HepG2 (cell line): Measurements from ENCODE around the gene PIGO. TPM values are rescaled to one million over a fixed set of nuclear protein-coding genes. Genes with fewer than 3 reads are reported as not detected.

ENCODE experiments used
- HOXA3 ChIP-seq: sonication (generic); formaldehyde crosslinking; IDR thresholded peaks from 2 replicates; pipeline ENCODE4 v1.5.0; 2020; ENCODE audit warnings: missing genetic modification reagents
- KDM3A ChIP-seq: IDR thresholded peaks from 2 replicates; pipeline ENCODE4 v1.6.1; 2018; ENCODE audit warnings: low read depth, missing compliant biosample characterization
- LRRFIP1 ChIP-seq: sonication (generic); formaldehyde crosslinking; conservative IDR thresholded peaks from 2 replicates; pipeline ENCODE4 v1.4.0; 2020; ENCODE audit warnings: missing genetic modification reagents
- MAFF ChIP-seq: IDR thresholded peaks from 2 replicates; pipeline ENCODE4 v1.6.1; 2011; ENCODE audit warnings: low read depth, low read length, improper control_type of control experiment
- NCOA2 ChIP-seq: sonication (generic); formaldehyde crosslinking; IDR thresholded peaks from 2 replicates; pipeline ENCODE4 v1.8.0; 2022; ENCODE audit warnings: inconsistent platforms
- PHB2 ChIP-seq: fragments of 450-650 bp; IDR thresholded peaks from 2 replicates; pipeline ENCODE4 v1.6.1; 2018; ENCODE audit not compliant: partially characterized antibody
- RBAK ChIP-seq: sonication (generic); formaldehyde crosslinking; IDR thresholded peaks from 2 replicates; pipeline ENCODE4 v1.5.1; 2020; ENCODE audit warnings: mild to moderate bottlenecking, missing genetic modification reagents
- SIN3A ChIP-seq: IDR thresholded peaks from 2 replicates; pipeline ENCODE4 v1.6.1; 2011; ENCODE audit warnings: low read depth, mild to moderate bottlenecking, control low read depth, low read length, borderline replicate concordance
- SMAD1 ChIP-seq: sonication (generic); formaldehyde crosslinking; IDR thresholded peaks from 2 replicates; pipeline ENCODE4 v1.4.0; 2020; ENCODE audit warnings: missing genetic modification reagents, low read depth, mild to moderate bottlenecking, borderline replicate concordance
- SP1 ChIP-seq, 2 experiments: fragments of 450-650 bp in 1 of 2; sonication (generic) in 1 of 2; formaldehyde crosslinking in 1 of 2; IDR thresholded peaks; 2 replicates each; pipeline versions ENCODE4 v1.4.0 to v1.6.1; 2016 to 2020; ENCODE audit warnings: missing genetic modification reagents in 1 of 2
- ZKSCAN8 ChIP-seq: IDR thresholded peaks from 2 replicates; pipeline ENCODE4 v1.6.1; 2016; ENCODE audit warnings: borderline replicate concordance, missing genetic modification reagents, missing compliant biosample characterization
- ZMYM4 ChIP-seq: sonication (generic); formaldehyde crosslinking; IDR thresholded peaks from 2 replicates; pipeline ENCODE4 v1.8.1; 2023; ENCODE audit warnings: mild to moderate bottlenecking, missing genetic modification reagents
- ZNF160 ChIP-seq: sonication (generic); formaldehyde crosslinking; IDR thresholded peaks from 2 replicates; pipeline ENCODE4 v1.8.0; 2022; ENCODE audit warnings: mild to moderate bottlenecking, inconsistent platforms, missing genetic modification reagents
- ZNF451 ChIP-seq: sonication (generic); formaldehyde crosslinking; IDR thresholded peaks from 2 replicates; pipeline ENCODE4 v1.5.0; 2020; ENCODE audit warnings: mild to moderate bottlenecking, missing genetic modification reagents
- polyA plus RNA-seq, 8 experiments: library from polyadenylated mRNA; depleted of rRNA in 3 of 8; stranded (reverse) in 7 of 8; unstranded in 1 of 8; fragments of >200 nt; fragmentation: Illumina TruSeq in 4 of 8; extraction: Trizol in 4 of 8; gene quantifications; 2 replicates each; pipeline versions ENCODE4 v1.2.1 to v1.2.3, GENCODE V29; 2011 to 2016; ENCODE audit warnings: low read depth in 4 of 8, missing spikeins in 1 of 8, mixed read lengths in 1 of 8; ENCODE audit not compliant: insufficient read depth in 1 of 8
- total RNA-seq, 5 experiments: library from RNA; depleted of rRNA; stranded (reverse); fragments of >200 nt; fragmentation: Illumina TruSeq; extraction: Trizol; gene quantifications; 2 replicates each; pipeline ENCODE4 v1.2.3, GENCODE V29; 2016; ENCODE audit warnings: low read depth in 1 of 5
- TF ChIP-seq, protein P1 (sequence below): sonication (generic); formaldehyde crosslinking; IDR thresholded peaks from 2 replicates; pipeline ENCODE4 v1.5.0; 2020; ENCODE audit warnings: mild to moderate bottlenecking, missing genetic modification reagents
- TF ChIP-seq, protein P2 (sequence below): sonication (generic); formaldehyde crosslinking; IDR thresholded peaks from 2 replicates; pipeline ENCODE4 v1.9.0; 2021; ENCODE audit warnings: missing genetic modification reagents, borderline replicate concordance
- TF ChIP-seq, protein P3 (sequence below): conservative IDR thresholded peaks from 2 replicates; pipeline ENCODE4 v1.6.1; 2018; ENCODE audit warnings: missing genetic modification reagents
- TF ChIP-seq, protein P4 (sequence below): sonication (generic); formaldehyde crosslinking; IDR thresholded peaks from 2 replicates; pipeline ENCODE4 v1.5.1; 2020; ENCODE audit warnings: mild to moderate bottlenecking, moderate library complexity, missing genetic modification reagents

Gene PIGO
- total and polyA plus RNA-seq, 2 of the 13 experiments (the other 11 are each of a cell fraction or from before 2014, with no cell fraction given): 20.5 to 26.2 TPM

DNA sequence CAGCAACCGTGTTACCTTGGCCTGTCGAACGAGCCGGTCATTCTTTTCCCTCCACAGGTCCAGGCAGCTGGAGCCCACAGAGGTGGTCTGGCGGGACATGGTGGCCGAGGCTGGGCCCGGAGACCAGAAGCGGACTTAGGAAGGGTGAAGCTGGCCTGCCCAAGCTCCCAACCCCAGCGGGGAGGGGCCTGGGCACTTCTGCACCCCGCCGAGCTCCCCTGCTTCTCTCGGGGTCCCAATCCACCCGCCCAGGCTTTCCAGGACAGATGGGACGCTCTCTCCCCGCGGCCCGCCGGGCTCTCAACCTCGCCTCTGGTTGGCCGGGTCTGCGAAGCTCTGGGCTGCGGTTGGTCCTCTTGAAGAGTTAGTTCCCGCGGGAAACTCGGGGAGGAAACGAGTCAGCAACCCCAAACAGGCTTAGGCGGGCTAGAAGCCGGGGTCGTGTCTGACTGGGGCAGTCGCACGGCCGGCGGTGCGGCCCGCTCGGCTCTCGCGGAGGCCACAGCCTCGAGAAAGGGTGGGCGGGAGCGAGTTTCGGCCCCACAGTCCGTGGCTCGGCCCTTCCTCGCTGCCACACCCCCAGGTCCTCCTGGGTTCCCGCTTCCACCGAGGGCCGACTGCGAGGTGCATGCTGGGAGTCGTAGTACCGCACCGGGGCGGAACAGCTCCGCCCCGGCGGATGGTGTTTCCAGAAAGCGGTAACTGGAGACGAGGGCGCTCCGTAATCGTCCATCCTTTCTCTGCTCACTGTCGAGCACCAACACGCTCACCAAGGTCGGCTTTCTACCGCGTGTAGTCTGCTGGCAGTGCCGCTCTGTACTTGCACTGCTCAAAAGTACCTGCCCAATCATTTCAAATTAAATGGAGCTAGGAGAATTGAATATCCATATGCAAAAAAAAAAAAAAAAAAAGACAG is 16.7 kb downstream of the PIGO start, which contains the start of gene FANCG (continued):
- TF ChIP-seq, protein P1, sequence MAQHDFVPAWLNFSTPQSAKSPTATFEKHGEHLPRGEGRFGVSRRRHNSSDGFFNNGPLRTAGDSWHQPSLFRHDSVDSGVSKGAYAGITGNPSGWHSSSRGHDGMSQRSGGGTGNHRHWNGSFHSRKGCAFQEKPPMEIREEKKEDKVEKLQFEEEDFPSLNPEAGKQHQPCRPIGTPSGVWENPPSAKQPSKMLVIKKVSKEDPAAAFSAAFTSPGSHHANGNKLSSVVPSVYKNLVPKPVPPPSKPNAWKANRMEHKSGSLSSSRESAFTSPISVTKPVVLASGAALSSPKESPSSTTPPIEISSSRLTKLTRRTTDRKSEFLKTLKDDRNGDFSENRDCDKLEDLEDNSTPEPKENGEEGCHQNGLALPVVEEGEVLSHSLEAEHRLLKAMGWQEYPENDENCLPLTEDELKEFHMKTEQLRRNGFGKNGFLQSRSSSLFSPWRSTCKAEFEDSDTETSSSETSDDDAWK: no peak
- no peak; the same call in 1 of the 2 replicates for TF ChIP-seq KDM3A (CRISPR knock-in tag)
- TF ChIP-seq, protein P2, sequence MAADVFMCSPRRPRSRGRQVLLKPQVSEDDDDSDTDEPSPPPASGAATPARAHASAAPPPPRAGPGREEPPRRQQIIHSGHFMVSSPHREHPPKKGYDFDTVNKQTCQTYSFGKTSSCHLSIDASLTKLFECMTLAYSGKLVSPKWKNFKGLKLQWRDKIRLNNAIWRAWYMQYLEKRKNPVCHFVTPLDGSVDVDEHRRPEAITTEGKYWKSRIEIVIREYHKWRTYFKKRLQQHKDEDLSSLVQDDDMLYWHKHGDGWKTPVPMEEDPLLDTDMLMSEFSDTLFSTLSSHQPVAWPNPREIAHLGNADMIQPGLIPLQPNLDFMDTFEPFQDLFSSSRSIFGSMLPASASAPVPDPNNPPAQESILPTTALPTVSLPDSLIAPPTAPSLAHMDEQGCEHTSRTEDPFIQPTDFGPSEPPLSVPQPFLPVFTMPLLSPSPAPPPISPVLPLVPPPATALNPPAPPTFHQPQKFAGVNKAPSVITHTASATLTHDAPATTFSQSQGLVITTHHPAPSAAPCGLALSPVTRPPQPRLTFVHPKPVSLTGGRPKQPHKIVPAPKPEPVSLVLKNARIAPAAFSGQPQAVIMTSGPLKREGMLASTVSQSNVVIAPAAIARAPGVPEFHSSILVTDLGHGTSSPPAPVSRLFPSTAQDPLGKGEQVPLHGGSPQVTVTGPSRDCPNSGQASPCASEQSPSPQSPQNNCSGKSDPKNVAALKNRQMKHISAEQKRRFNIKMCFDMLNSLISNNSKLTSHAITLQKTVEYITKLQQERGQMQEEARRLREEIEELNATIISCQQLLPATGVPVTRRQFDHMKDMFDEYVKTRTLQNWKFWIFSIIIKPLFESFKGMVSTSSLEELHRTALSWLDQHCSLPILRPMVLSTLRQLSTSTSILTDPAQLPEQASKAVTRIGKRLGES (CRISPR knock-in tag): no peak
- no peak for TF ChIP-seq NCOA2 (CRISPR knock-in tag)
- no peak; the same call in 1 of the 2 replicates for TF ChIP-seq ZNF160 (CRISPR knock-in tag)
- TF ChIP-seq RBAK (CRISPR knock-in tag): no peak
- TF ChIP-seq, protein P3, sequence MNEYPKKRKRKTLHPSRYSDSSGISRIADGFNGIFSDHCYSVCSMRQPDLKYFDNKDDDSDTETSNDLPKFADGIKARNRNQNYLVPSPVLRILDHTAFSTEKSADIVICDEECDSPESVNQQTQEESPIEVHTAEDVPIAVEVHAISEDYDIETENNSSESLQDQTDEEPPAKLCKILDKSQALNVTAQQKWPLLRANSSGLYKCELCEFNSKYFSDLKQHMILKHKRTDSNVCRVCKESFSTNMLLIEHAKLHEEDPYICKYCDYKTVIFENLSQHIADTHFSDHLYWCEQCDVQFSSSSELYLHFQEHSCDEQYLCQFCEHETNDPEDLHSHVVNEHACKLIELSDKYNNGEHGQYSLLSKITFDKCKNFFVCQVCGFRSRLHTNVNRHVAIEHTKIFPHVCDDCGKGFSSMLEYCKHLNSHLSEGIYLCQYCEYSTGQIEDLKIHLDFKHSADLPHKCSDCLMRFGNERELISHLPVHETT (CRISPR knock-in tag): peak; percentile 94
- no peak for TF ChIP-seq LRRFIP1 (CRISPR knock-in tag)
- TF ChIP-seq ZKSCAN8 (CRISPR knock-in tag): no peak
- TF ChIP-seq PHB2: no peak
- TF ChIP-seq HOXA3 (CRISPR knock-in tag): peak; percentile 71
- TF ChIP-seq SMAD1: no peak
- peak; percentile 93 for TF ChIP-seq SIN3A
- TF ChIP-seq ZNF451: 0 out of 2 replicates have a peak, but pooled peaks have one; percentile 54
- TF ChIP-seq ZMYM4 (CRISPR knock-in tag): peak; percentile 52
- no peak for TF ChIP-seq SP1 (IDR thresholded peaks at IDR 0.05)
- peak; percentile 63 for TF ChIP-seq SP1 (CRISPR knock-in tag; IDR thresholded peaks at IDR 0.05)
- TF ChIP-seq, protein P4, sequence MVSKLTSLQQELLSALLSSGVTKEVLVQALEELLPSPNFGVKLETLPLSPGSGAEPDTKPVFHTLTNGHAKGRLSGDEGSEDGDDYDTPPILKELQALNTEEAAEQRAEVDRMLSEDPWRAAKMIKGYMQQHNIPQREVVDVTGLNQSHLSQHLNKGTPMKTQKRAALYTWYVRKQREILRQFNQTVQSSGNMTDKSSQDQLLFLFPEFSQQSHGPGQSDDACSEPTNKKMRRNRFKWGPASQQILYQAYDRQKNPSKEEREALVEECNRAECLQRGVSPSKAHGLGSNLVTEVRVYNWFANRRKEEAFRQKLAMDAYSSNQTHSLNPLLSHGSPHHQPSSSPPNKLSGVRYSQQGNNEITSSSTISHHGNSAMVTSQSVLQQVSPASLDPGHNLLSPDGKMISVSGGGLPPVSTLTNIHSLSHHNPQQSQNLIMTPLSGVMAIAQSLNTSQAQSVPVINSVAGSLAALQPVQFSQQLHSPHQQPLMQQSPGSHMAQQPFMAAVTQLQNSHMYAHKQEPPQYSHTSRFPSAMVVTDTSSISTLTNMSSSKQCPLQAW: peak; percentile 81
- no peak for TF ChIP-seq MAFF
